ENCODE measurements around the gene SDHAF2. TPM values are rescaled to one million over a fixed set of nuclear protein-coding genes. Genes with fewer than 3 reads are reported as not detected.

The SDHAF2 gene
- total RNA-seq, 1 donor from 2014 or later: 47.2 TPM

DNA sequence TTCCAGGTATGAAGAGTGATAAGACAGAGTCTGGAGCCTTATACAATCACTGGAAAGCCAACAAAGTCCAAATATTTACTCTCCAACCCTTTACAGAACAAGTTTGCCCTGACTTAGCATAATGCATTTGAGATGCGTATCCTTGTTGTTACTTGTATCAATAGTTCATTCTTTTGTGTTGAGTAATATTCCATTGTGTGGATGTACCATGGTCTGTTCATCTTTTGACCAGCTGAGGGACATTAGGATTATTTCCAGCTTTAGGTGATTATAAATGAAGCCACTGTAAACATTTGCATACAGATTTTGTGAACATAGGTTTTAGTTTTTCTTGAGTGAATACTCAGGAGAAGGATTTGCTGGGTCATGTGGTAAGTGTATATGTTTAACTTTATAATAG, 9.7 kb downstream of the SDHAF2 start:
- Mint-ChIP-seq H3K4me3 (ENCODE audit: unreplicated experiment) (no peak overlapping the region), H3K27me3 (ENCODE audit: unreplicated experiment) (no peaks in the 10 kb centered on the region), H3K36me3 (ENCODE audit: low read depth, unreplicated experiment) (peaks cover 41% of the 10 kb centered on the region), H3K4me1 (ENCODE audit: unreplicated experiment) (peaks cover 14% of the 10 kb centered on the region), H3K27ac (ENCODE audit: unreplicated experiment) (no peak overlapping the region), H3K9me3 (ENCODE audit: unreplicated experiment) (no peaks in the 10 kb centered on the region)
- TF ChIP-seq, protein P1, sequence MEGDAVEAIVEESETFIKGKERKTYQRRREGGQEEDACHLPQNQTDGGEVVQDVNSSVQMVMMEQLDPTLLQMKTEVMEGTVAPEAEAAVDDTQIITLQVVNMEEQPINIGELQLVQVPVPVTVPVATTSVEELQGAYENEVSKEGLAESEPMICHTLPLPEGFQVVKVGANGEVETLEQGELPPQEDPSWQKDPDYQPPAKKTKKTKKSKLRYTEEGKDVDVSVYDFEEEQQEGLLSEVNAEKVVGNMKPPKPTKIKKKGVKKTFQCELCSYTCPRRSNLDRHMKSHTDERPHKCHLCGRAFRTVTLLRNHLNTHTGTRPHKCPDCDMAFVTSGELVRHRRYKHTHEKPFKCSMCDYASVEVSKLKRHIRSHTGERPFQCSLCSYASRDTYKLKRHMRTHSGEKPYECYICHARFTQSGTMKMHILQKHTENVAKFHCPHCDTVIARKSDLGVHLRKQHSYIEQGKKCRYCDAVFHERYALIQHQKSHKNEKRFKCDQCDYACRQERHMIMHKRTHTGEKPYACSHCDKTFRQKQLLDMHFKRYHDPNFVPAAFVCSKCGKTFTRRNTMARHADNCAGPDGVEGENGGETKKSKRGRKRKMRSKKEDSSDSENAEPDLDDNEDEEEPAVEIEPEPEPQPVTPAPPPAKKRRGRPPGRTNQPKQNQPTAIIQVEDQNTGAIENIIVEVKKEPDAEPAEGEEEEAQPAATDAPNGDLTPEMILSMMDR (IDR thresholded peaks at IDR 0.05; ENCODE audit: unreplicated experiment): no peak
- no peak for DNase-seq (ENCODE audit: low spot score)

DNA sequence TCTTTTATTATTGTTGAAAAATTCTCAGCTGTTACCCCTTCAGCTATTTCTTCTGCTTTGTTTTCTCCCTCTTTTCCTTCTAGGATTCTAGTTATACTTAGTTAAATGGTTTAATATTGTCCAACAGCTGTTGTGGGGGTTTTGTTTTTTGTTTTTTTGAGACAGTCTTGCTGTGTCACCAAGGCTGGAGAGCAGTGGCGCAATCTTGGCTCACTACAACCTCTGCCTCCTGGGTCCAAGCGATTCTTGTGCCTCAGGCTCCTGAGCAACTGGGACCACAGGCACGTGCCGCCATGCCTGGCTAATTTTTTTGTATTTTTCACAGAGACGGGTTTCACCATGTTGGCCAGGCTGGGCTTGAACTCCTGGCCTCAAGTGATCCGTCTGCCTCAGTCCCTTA, 12.7 kb downstream of the SDHAF2 start:
- H3K36me3 Mint-ChIP-seq (ENCODE audit: low read depth, unreplicated experiment): peaks cover 37% of the 10 kb centered on the region
- H3K9me3 Mint-ChIP-seq (ENCODE audit: unreplicated experiment): no peaks in the 10 kb centered on the region
- DNase-seq (ENCODE audit: low spot score): no peak
- H3K4me1 Mint-ChIP-seq (ENCODE audit: unreplicated experiment): peaks cover 2% of the 10 kb centered on the region
- H3K27me3 Mint-ChIP-seq (ENCODE audit: unreplicated experiment): no peaks in the 10 kb centered on the region
- TF ChIP-seq, protein P1 (IDR thresholded peaks at IDR 0.05; ENCODE audit: unreplicated experiment): no peak
- no peak overlapping the region for H3K4me3 Mint-ChIP-seq (ENCODE audit: unreplicated experiment)
- no peak overlapping the region for H3K27ac Mint-ChIP-seq (ENCODE audit: unreplicated experiment)

DNA sequence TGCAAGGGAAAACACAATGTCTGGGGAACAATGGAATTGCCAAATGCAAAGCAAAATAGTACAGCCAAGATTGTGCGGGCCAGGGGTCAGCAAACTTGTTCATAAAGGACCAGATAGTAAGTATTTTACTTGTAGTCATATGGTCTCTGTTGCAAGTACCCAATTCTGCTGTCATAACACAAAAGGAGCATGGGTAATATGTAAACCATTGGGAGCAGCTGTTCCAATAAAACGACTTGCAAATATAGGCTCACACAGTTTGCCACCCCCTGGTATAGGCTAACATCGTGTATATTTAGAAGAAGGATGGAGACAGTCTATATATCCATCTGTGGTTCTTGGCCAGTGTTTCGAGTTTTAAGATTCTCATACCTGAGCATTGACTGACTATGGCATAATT, 15.6 kb downstream of the SDHAF2 start:
- H3K9me3 Mint-ChIP-seq (ENCODE audit: unreplicated experiment): no peaks in the 10 kb centered on the region
- no peak overlapping the region for H3K27ac Mint-ChIP-seq (ENCODE audit: unreplicated experiment)
- H3K4me3 Mint-ChIP-seq (ENCODE audit: unreplicated experiment): no peak overlapping the region
- DNase-seq (ENCODE audit: low spot score): no peak
- H3K36me3 Mint-ChIP-seq (ENCODE audit: low read depth, unreplicated experiment): peaks cover 29% of the 10 kb centered on the region
- no peaks in the 10 kb centered on the region for H3K27me3 Mint-ChIP-seq (ENCODE audit: unreplicated experiment)
- TF ChIP-seq, protein P1 (IDR thresholded peaks at IDR 0.05; ENCODE audit: unreplicated experiment): no peak
- H3K4me1 Mint-ChIP-seq (ENCODE audit: unreplicated experiment): peaks cover 4% of the 10 kb centered on the region

DNA sequence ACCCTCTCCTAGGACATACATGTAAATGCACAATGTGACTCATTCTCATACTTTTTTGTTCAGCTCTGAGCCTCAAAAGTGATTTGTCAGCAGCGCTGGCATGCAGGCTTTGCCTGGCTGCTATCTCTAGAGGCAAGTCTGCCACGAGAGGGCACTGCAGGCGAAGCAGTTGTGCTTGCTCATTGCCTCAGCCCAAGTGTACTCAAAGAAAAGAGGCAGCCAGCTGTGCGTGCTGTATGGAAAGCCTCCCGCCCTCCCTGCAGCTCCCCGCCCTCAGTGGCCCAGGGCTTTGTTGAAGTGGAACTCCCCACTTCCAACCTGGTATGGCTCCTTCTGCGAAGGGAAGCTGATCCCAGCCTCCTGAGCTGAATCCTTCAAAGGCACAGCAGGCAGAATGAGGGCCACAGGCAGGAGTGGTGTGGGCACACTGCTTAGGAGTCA, 16.3 kb downstream of the SDHAF2 start:
- Mint-ChIP-seq H3K36me3 (ENCODE audit: low read depth, unreplicated experiment) (peaks cover 29% of the 10 kb centered on the region), H3K27me3 (ENCODE audit: unreplicated experiment) (no peaks in the 10 kb centered on the region), H3K9me3 (ENCODE audit: unreplicated experiment) (no peaks in the 10 kb centered on the region), H3K4me3 (ENCODE audit: unreplicated experiment) (no peak overlapping the region), H3K27ac (ENCODE audit: unreplicated experiment) (no peak overlapping the region), H3K4me1 (ENCODE audit: unreplicated experiment) (peaks cover 4% of the 10 kb centered on the region)
- DNase-seq (ENCODE audit: low spot score): peak; percentile 83
- TF ChIP-seq, protein P1 (IDR thresholded peaks at IDR 0.05; ENCODE audit: unreplicated experiment): peak; percentile 42

DNA sequence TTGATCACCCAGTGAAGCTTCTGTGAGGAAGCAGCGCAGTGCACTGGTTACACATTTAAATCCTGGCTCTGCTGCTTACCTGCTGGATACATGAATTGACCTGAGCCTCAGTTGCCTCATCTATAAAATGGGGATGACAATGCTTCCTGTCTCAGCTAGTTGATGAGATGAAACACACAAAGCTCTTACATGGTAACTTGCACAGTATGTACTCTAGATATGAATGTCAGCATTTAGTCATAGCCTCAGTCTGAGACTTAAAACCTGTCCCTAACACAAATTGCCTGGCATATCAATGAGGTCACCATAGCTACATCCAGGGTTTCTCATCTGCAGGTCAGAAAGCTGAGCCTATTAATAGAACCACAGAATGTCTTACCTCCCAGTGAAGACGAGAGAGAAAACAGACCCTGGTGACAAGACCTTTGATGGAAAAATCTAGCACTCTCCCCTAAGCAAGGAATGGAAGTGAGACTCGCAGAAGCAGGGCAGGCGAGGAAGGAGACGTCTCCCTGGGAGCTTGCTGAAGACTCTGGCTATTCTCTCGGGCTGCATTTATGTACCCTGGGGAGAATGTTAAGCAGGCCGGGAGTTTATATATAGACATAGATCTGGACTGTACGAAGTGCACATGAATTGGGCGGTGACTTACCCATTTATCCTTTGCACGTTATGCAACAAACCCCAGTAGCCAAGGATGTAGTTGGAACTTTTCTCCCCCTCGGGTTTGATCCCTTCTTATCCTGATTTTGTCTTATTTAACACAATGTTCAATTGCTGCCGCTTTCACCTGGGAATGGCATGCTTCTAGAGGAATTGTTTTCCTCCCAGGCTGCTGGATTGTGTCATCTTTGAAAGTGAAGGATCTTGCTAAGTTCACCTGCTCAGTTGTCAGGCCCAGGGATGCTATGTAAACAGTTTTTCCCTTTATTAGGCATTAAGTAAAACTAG, 18.0 kb downstream of the SDHAF2 start:
- H3K27ac Mint-ChIP-seq (ENCODE audit: unreplicated experiment): no peak overlapping the region
- H3K36me3 Mint-ChIP-seq (ENCODE audit: low read depth, unreplicated experiment): peaks cover 26% of the 10 kb centered on the region

More for the DNA sequence above, 18.0 kb downstream of the SDHAF2 start:
- no peaks in the 10 kb centered on the region for H3K9me3 Mint-ChIP-seq (ENCODE audit: unreplicated experiment)
- no peak overlapping the region for H3K4me3 Mint-ChIP-seq (ENCODE audit: unreplicated experiment)
- TF ChIP-seq, protein P1 (IDR thresholded peaks at IDR 0.05; ENCODE audit: unreplicated experiment): no peak
- H3K27me3 Mint-ChIP-seq (ENCODE audit: unreplicated experiment): no peaks in the 10 kb centered on the region
- peaks cover 2% of the 10 kb centered on the region for H3K4me1 Mint-ChIP-seq (ENCODE audit: unreplicated experiment)
- no peak for DNase-seq (ENCODE audit: low spot score)

Data from endothelial cell (in vitro differentiated cells).